Lower leg skin (tissue), 3 donors: Measurements from ENCODE around the gene DOCK9.

ENCODE experiments used
- CTCF ChIP-seq, 3 donors: fragments of 450-650 bp; IDR thresholded peaks; one replicate each; pipeline ENCODE4 v1.5.1; 2016; ENCODE audit warnings: antibody characterized with exemption in 3 of 3, mild to moderate bottlenecking in 3 of 3, moderate library complexity in 2 of 3
- POLR2A ChIP-seq, 2 donors: fragments of 450-650 bp; IDR thresholded peaks; one replicate each; pipeline ENCODE4 v1.6.1; 2016 to 2017; ENCODE audit warnings: antibody characterized with exemption in 2 of 2, mild to moderate bottlenecking in 1 of 2, moderate library complexity in 1 of 2

- TF ChIP-seq CTCF (IDR thresholded peaks at IDR 0.05) (no peak), POLR2A (IDR thresholded peaks at IDR 0.05) (no peak)
These were observed 88.3 kb downstream of the DOCK9 start for GRCh38 chr13:98889419-98890085.
